K562 (cell line): ENCODE measurements around the gene ALG11. TPM values are rescaled to one million over a fixed set of nuclear protein-coding genes. Genes with fewer than 3 reads are reported as not detected.

Experiments used
- BHLHE40 ChIP-seq: IDR thresholded peaks from 2 replicates; pipeline ENCODE4 v1.6.1; 2011; ENCODE audit warnings: low read length, improper control_type of control experiment
- PHF20 ChIP-seq: fragments of 450-650 bp; IDR thresholded peaks from 2 replicates; pipeline ENCODE4 v1.6.1; 2018; ENCODE audit not compliant: partially characterized antibody
- PRPF4 ChIP-seq: fragments of 200-400 bp; formaldehyde crosslinking; IDR thresholded peaks from one replicate; pipeline ENCODE4 v1.6.1; 2017; ENCODE audit warnings: low read length, low read depth, mild to moderate bottlenecking; ENCODE audit not compliant: insufficient read depth, poor library complexity, severe bottlenecking
- PTBP1 ChIP-seq: fragments of 200-400 bp; formaldehyde crosslinking; IDR thresholded peaks from 2 replicates; pipeline ENCODE4 v1.6.1; 2017; ENCODE audit warnings: low read depth, low read length
- U2AF1 ChIP-seq: fragments of 200-400 bp; formaldehyde crosslinking; optimal IDR thresholded peaks from 2 replicates; pipeline ENCODE3; 2017; ENCODE audit warnings: mild to moderate bottlenecking, low read depth, low read length, moderate library complexity
- ZNF384 ChIP-seq: IDR thresholded peaks from 2 replicates; pipeline ENCODE4 v1.6.1; 2012; ENCODE audit warnings: low read depth, low read length, improper control_type of control experiment
- polyA plus RNA-seq, 8 experiments: library from polyadenylated mRNA; depleted of rRNA in 4 of 8; stranded (reverse) in 5 of 8; unstranded in 3 of 8; fragments of >200 nt; fragmentation: Nextera tagmentation in 2 of 8; fragmentation: Illumina TruSeq in 1 of 8; extraction: Ambion mirVana in 2 of 8; extraction: Trizol in 1 of 8; gene quantifications; 2 replicates each; pipeline versions ENCODE4 v1.2.1 to v1.2.3, GENCODE V29; 2011 to 2014; ENCODE audit warnings: inconsistent platforms in 1 of 8, missing spikeins in 1 of 8
- total RNA-seq, 7 experiments: library from RNA; depleted of rRNA in 6 of 7; stranded (reverse); fragments of >200 nt in 6 of 7; fragmentation: Illumina TruSeq in 2 of 7; extraction: Trizol in 2 of 7; gene quantifications; 2 replicates each; pipeline versions ENCODE4 v1.2.1 to v1.2.3, GENCODE V29; 2011 to 2021; ENCODE audit warnings: low replicate concordance in 1 of 7
- TF ChIP-seq, protein P1 (sequence below): fragments of 450-650 bp; IDR thresholded peaks from 2 replicates; pipeline ENCODE4 v1.6.1; 2016; ENCODE audit warnings: low read depth

ALG11 gene
- total and polyA plus RNA-seq, 9 of the 15 experiments (the other 6 are each of a cell fraction or from before 2014, with no cell fraction given) = 7.3 to 19.2 (median 16.3) TPM

GRCh38 chr13:51967482-51968446 lies 44.4 kb upstream of the ALG11 start (continued):
- TF ChIP-seq PRPF4 (no peak), PTBP1 (no peak), U2AF1 (no peak), PHF20 (no peak), BHLHE40 (no peak), ZNF384 (no peak)
- TF ChIP-seq, protein P1, sequence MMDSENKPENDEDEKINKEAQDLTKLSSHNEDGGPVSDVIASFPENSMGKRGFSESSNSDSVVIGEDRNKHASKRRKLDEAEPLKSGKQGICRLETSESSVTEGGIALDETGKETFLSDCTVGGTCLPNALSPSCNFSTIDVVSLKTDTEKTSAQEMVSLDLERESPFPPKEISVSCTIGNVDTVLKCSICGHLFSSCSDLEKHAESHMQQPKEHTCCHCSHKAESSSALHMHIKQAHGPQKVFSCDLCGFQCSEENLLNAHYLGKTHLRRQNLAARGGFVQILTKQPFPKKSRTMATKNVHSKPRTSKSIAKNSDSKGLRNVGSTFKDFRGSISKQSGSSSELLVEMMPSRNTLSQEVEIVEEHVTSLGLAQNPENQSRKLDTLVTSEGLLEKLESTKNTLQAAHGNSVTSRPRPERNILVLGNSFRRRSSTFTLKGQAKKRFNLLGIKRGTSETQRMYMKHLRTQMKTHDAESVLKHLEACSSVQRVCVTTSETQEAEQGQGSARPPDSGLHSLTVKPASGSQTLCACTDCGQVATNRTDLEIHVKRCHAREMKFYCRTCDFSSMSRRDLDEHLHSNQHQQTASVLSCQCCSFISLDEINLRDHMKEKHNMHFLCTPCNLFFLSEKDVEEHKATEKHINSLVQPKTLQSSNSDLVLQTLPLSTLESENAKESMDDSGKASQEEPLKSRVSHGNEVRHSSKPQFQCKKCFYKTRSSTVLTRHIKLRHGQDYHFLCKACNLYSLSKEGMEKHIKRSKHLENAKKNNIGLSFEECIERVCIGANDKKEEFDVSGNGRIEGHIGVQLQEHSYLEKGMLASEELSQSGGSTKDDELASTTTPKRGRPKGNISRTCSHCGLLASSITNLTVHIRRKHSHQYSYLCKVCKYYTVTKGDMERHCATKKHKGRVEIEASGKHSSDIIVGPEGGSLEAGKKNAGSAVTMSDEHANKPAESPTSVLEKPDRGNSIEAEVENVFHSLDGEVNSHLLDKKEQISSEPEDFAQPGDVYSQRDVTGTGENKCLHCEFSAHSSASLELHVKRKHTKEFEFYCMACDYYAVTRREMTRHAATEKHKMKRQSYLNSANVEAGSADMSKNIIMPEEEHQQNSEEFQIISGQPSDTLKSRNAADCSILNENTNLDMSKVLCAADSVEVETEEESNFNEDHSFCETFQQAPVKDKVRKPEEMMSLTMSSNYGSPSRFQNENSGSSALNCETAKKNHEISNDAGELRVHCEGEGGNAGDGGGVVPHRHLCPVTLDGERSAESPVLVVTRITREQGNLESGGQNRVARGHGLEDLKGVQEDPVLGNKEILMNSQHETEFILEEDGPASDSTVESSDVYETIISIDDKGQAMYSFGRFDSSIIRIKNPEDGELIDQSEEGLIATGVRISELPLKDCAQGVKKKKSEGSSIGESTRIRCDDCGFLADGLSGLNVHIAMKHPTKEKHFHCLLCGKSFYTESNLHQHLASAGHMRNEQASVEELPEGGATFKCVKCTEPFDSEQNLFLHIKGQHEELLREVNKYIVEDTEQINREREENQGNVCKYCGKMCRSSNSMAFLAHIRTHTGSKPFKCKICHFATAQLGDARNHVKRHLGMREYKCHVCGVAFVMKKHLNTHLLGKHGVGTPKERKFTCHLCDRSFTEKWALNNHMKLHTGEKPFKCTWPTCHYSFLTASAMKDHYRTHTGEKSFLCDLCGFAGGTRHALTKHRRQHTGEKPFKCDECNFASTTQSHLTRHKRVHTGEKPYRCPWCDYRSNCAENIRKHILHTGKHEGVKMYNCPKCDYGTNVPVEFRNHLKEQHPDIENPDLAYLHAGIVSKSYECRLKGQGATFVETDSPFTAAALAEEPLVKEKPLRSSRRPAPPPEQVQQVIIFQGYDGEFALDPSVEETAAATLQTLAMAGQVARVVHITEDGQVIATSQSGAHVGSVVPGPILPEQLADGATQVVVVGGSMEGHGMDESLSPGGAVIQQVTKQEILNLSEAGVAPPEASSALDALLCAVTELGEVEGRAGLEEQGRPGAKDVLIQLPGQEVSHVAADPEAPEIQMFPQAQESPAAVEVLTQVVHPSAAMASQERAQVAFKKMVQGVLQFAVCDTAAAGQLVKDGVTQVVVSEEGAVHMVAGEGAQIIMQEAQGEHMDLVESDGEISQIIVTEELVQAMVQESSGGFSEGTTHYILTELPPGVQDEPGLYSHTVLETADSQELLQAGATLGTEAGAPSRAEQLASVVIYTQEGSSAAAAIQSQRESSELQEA = no peak
